GM12873 (cell line): Measurements from ENCODE around the gene SKAP1.

ENCODE experiments used
- CTCF ChIP-seq: IDR thresholded peaks from 2 replicates; pipeline ENCODE4 v1.5.1; 2012; ENCODE audit warnings: low read depth, mild to moderate bottlenecking, moderate library complexity, low read length, control low read depth; ENCODE audit not compliant: insufficient read depth; ENCODE audit errors: missing control alignments

Gene SKAP1

GRCh38 chr17:48177816-48178215, 252.2 kb downstream of the SKAP1 start:
- no peak for TF ChIP-seq CTCF

- TF ChIP-seq CTCF = no peak
Measured at GRCh38 chr17:48176471-48176855, 253.6 kb downstream of the SKAP1 start.

GRCh38 chr17:48175692-48176470, 254.1 kb downstream of the SKAP1 start:
- TF ChIP-seq CTCF = no peak

GRCh38 chr17:48174833-48175523, 255.0 kb downstream of the SKAP1 start:
- no peak for TF ChIP-seq CTCF

- TF ChIP-seq CTCF = no peak
Measured at GRCh38 chr17:48173191-48173984, 256.6 kb downstream of the SKAP1 start.

- TF ChIP-seq CTCF = no peak
Measured at GRCh38 chr17:48169926-48170325, 260.1 kb downstream of the SKAP1 start.

GRCh38 chr17:48163809-48164208, 266.2 kb downstream of the SKAP1 start:
- TF ChIP-seq CTCF = no peak
